Embryonic facial prominence (tissue), 1 donor: ENCODE results near the gene FXR1.
A peak's percentile ranks its signal among the peaks of the same experiment; 100 is the strongest.
"Not testable (repeated sequence)": the region's sequence is repeated elsewhere in the genome, so short reads cannot be mapped to it uniquely, and the experiment has no call there.

Experiments
- DNase-seq: peaks from one replicate; pipeline ENCODE4 v3.0.0-alpha.2; 2016; ENCODE audit errors: extremely low spot score

FXR1 gene

GRCh38 chr3:180912304-180913296, at the start of gene FXR1:
TSS of gene FXR1 (plus strand) at chr3:180912670. CDS start at chr3:180912686, 16 bp downstream.
- peak; percentile 85 for DNase-seq

GRCh38 chr3:180870008-180870699, 42.3 kb upstream of the FXR1 start:
- no peak for DNase-seq

- no peak for DNase-seq
Observed at GRCh38 chr3:180871901-180872300, 40.6 kb upstream of the FXR1 start.

GRCh38 chr3:180872430-180872829, 40.0 kb upstream of the FXR1 start:
- not testable (repeated sequence) for DNase-seq

- DNase-seq = no peak
Observed at GRCh38 chr3:180875124-180875698, 37.3 kb upstream of the FXR1 start.

DNA sequence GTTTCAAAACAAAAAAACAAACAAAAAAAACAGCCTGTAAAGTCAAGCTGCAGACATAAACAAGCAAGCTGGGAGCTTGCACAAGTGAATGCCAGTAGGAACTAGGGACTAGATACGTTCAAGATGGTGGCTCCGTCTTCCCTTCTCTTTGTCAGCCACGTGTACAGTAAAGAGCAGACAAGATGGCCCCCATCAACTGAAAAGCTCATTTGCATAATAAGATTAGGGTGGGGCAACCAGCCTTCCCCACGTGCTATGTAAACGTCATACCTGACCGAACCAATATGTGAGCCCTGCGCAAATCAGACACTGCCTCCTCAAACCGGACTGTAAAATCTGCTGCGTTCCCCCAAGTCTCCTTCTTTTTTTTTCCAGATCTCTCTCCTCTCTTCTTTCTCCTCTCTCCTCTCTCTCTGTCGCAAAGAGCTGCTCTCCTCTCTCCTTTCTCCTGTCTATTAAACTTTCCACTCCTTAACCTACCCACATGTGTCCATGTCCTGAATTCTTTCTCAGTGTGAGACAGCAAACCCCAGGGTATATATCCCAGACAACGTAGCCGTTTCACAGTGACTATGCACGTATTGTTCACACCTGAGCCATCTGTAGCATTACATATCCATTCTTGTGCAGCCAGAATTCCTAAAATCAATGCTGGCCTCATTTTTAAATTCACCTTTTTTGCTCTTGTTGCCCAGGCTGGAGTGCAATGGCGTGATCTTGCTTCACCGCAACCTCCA, 31.2 kb upstream of the FXR1 start:
- DNase-seq = no peak

GRCh38 chr3:180882115-180882514, 30.4 kb upstream of the FXR1 start:
- DNase-seq = no peak

DNA sequence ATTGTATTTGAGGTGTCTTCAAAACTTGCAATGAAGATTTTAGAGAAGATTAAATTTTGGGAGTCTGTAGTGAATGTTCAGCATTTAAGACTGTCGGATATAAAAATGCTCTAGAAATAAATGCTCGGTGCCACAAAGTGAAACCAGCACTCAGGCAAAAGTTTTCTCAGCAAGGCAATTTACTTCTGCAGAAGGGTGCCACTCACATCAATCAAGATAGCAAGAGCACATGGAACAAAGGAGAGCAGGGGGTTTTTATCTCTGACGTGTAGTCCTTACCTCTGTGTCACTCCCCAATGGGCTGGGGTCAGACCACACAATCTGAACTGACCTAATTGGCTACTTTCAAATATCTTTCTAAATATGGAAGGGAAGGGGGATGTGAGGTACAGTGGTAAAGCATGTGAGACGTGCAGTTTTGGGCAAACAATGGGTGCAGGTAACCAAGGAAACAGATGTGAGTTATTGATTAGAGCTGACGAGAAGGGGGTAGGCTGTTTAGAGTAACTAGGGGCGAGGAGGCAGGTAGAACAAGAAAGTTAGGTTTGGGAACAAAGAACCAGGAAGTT, 23.4 kb upstream of the FXR1 start:
- DNase-seq = no peak

- DNase-seq = no peak
Observed at GRCh38 chr3:180898572-180898971, 13.9 kb upstream of the FXR1 start.

- no peak for DNase-seq
Observed at GRCh38 chr3:180909369-180910127, 2.9 kb upstream of the FXR1 start.

DNA sequence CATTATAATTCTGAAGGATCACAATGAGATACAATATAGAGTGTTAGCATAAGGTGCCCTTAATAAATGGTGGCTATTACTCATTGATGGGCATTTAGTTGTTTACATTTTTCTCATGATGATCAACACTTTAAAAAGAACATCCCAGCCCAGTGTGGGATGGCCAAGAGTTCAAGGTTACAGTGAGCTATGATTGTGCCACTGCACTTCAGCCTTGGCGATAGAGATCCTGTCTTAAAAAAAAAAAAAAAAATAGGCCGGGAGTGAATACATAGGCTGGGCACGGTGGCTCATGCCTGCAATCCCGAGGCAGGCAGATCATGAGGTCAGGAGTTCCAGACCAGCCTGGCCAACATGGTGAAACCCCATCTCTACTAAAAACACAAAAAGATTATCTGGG, 1.6 kb upstream of the FXR1 start:
- DNase-seq = no peak

DNA sequence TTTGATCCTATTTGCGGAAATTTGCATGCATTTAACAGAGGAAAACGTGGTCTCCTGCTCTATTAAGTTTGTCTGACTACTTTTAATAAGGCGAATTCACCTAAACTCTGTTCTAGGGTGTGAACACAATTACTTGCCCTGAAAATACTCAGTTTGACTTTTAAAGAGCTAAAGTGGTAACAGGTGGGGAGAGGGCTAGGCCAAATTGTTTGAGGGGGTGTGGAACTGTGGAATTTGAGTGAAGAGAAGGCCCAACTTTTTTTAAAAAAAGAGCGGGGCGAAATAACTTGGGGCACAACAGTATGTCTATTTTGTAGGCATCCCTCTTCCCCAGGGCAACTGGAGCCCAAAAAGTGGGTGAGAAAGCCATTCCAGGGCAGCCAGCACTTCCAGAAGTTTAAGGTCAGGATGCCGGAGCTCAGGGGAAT, 580 bp upstream of the FXR1 start:
- no peak for DNase-seq

- no peak for DNase-seq
Observed at GRCh38 chr3:180913581-180914404, 1.3 kb downstream of the FXR1 start.

- DNase-seq = no peak
Observed at GRCh38 chr3:180918542-180918941, 6.1 kb downstream of the FXR1 start.

GRCh38 chr3:180922242-180922641, 9.8 kb downstream of the FXR1 start:
- DNase-seq = no peak

DNA sequence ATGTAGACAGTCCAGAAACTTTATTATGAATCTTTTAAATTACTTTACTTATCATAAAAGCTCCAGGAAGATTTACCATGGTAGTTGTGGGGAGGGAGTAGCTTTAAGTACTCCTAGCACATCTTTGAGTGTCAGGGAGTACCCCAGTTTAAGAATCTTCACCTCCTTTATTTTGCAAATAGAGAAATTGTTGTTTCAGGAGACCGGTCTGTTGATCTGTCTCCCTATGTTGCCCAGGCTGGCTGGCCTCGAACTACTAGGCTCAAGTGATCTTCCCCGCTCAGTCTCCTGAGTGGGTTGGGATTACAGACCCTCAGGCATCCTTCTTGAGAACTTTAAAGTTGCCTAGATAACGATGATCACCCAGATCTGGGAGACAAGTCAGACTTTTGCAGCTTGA, 11.1 kb downstream of the FXR1 start:
- DNase-seq = no peak

GRCh38 chr3:180926526-180926925, 14.1 kb downstream of the FXR1 start:
- DNase-seq = no peak

GRCh38 chr3:180929376-180929775, 16.9 kb downstream of the FXR1 start:
- DNase-seq = no peak

DNA sequence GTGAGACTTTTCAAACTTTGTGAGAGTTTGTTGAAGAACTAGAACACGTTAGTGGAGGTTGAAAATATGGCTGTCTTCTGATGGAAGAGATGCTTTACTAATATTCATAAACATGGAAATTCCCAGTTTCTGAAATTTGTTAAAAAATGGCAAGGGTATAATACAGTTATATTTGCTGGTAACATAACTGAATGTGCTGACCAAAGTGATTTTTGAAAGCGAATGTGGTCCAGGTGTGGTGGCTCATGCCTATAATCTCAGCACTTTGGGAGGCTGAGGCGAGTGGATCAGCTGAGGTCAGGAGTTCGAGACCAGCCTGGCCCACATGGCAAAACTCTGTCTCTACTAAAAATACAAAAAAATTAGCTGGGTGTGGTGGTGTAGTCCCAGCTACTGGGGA, 18.1 kb downstream of the FXR1 start:
- DNase-seq = no peak

- DNase-seq = no peak
Observed at GRCh38 chr3:180932819-180933218, 20.3 kb downstream of the FXR1 start.
